H1 (cell line): ENCODE results near the gene THOP1. TPM values are rescaled to one million over a fixed set of nuclear protein-coding genes. Genes with fewer than 3 reads are reported as not detected.
A peak's percentile ranks its signal among the peaks of the same experiment; 100 is the strongest.

ENCODE experiments used
- CTCF ChIA-PET: fragments of 300-600 bp; sonication (Branson Sonifier 250); formaldehyde crosslinking; loops from one replicate; lab custom pipeline; 2021; ENCODE audit not compliant: partially characterized antibody; lab: Charles Lee
- POLR2A ChIA-PET: fragments of 300-600 bp; sonication (Branson Sonifier 250); formaldehyde crosslinking; loops from one replicate; lab custom pipeline; 2021; ENCODE audit warnings: inconsistent platforms; ENCODE audit not compliant: partially characterized antibody; lab: Charles Lee
- DNase-seq, 2 experiments: peaks; one replicate each; pipeline versions ENCODE4 v3.0.0 to v3.0.0-alpha.2; 2010 to 2022; ENCODE audit warnings: low spot score in 2 of 2, low read depth in 1 of 2, mixed read lengths in 1 of 2
- FAIRE-seq: peaks from 2 replicates; lab custom pipeline; 2011; peaks lifted over from hg19 to GRCh38; lab: Jason Lieb, UNC
- H2AFZ ChIP-seq: 2 replicates; pipeline ENCODE4 v1.8.1; 2012; ENCODE audit warnings: low read length, inconsistent platforms
- H2AK5ac ChIP-seq: 2 replicates; pipeline ENCODE4 v1.6.1; 2013; ENCODE audit warnings: low read depth, low read length
- H2BK120ac ChIP-seq: replicated peaks from 2 replicates; pipeline ENCODE3; 2013; ENCODE audit warnings: low read depth, low read length, inconsistent platforms
- H2BK12ac ChIP-seq: 2 replicates; pipeline ENCODE4 v1.6.1; 2013; ENCODE audit warnings: low read depth, low read length
- H2BK15ac ChIP-seq: 2 replicates; pipeline ENCODE4 v1.6.1; 2013; ENCODE audit warnings: low read length
- H2BK20ac ChIP-seq: 2 replicates; pipeline ENCODE4 v1.6.1; 2013; ENCODE audit warnings: low read length
- H2BK5ac ChIP-seq: 2 replicates; pipeline ENCODE4 v1.6.1; 2013; ENCODE audit warnings: low read depth, low read length
- H3K14ac ChIP-seq: 2 replicates; pipeline ENCODE4 v1.6.1; 2013; ENCODE audit warnings: inconsistent platforms; ENCODE audit not compliant: insufficient read length
- H3K18ac ChIP-seq: 2 replicates; pipeline ENCODE4 v1.6.1; 2013; ENCODE audit warnings: low read length; ENCODE audit errors: extremely low read depth
- H3K23ac ChIP-seq: 2 replicates; pipeline ENCODE4 v1.6.1; 2013; ENCODE audit warnings: inconsistent platforms; ENCODE audit not compliant: insufficient read length
- H3K23me2 ChIP-seq: 2 replicates; pipeline ENCODE4 v1.6.1; 2013; ENCODE audit warnings: low read depth, low read length
- H3K27ac ChIP-seq: 2 replicates; pipeline ENCODE4 v1.6.1; 2011; ENCODE audit warnings: low read depth, low read length, inconsistent platforms
- H3K27me3 ChIP-seq, 4 experiments: replicated peaks in 1 of 4; 1 replicate in 1 of 4; 2 replicates in 3 of 4; pipeline versions ENCODE4 v1.6.1 to v1.8.1; 2011 to 2013; ENCODE audit warnings: low read length in 3 of 4, mild to moderate bottlenecking in 3 of 4, inconsistent platforms in 2 of 4, mixed read lengths in 2 of 4, moderate library complexity in 1 of 4; ENCODE audit not compliant: control insufficient read depth in 3 of 4, insufficient read depth in 3 of 4; ENCODE audit errors: extremely low read depth in 1 of 4
- H3K36me3 ChIP-seq, 4 experiments: 2 replicates each; pipeline versions ENCODE4 v1.6.1 to v1.8.1; 2011 to 2013; ENCODE audit warnings: mild to moderate bottlenecking in 4 of 4, low read length in 3 of 4, moderate library complexity in 2 of 4, control low read depth in 1 of 4, inconsistent platforms in 1 of 4; ENCODE audit not compliant: insufficient read depth in 4 of 4, control insufficient read depth in 2 of 4
- H3K4ac ChIP-seq: replicated peaks from 2 replicates; pipeline ENCODE3; 2013; ENCODE audit warnings: low read length, low read depth, mixed read lengths, inconsistent platforms; ENCODE audit not compliant: insufficient read length
- H3K4me1 ChIP-seq, 4 experiments: replicated peaks in 1 of 4; 1 replicate in 1 of 4; 2 replicates in 3 of 4; pipeline versions ENCODE4 v1.6.1 to v1.8.1; 2011 to 2013; ENCODE audit warnings: low read length in 3 of 4, inconsistent platforms in 2 of 4, mixed read lengths in 1 of 4; ENCODE audit not compliant: insufficient read depth in 4 of 4, control insufficient read depth in 3 of 4
- H3K4me2 ChIP-seq, 2 experiments: 2 replicates each; pipeline versions ENCODE4 v1.6.1 to v1.8.1; 2011 to 2013; ENCODE audit warnings: low read depth in 2 of 2, low read length in 2 of 2, control low read depth in 1 of 2, inconsistent platforms in 1 of 2, mild to moderate bottlenecking in 1 of 2; ENCODE audit not compliant: insufficient read depth in 1 of 2
- H3K4me3 ChIP-seq, 4 experiments: fragments of 200-600, 300-600 bp in 1 of 4; sonication (generic), shearing (Covaris generic), sonication (Bioruptor Twin) in 1 of 4; 2 replicates each; pipeline versions ENCODE4 v1.5.1 to v1.8.1; 2011 to 2016; ENCODE audit warnings: low read length in 4 of 4, low read depth in 3 of 4, control low read depth in 2 of 4, inconsistent platforms in 2 of 4, mild to moderate bottlenecking in 2 of 4, mixed read lengths in 1 of 4, moderate library complexity in 1 of 4; ENCODE audit not compliant: insufficient read depth in 2 of 4; ENCODE audit errors: extremely low read depth in 1 of 4
- H3K56ac ChIP-seq: replicated peaks from 2 replicates; pipeline ENCODE3; 2013; ENCODE audit warnings: low read depth, mild to moderate bottlenecking, mixed read lengths, low read length, inconsistent platforms; ENCODE audit not compliant: insufficient read length
- H3K79me1 ChIP-seq: 2 replicates; pipeline ENCODE4 v1.6.1; 2013; ENCODE audit warnings: low read depth, low read length, control low read depth
- H3K79me2 ChIP-seq, 2 experiments: 2 replicates each; pipeline versions ENCODE4 v1.6.1 to v1.8.1; 2012 to 2013; ENCODE audit warnings: low read length in 2 of 2, mild to moderate bottlenecking in 2 of 2, inconsistent platforms in 1 of 2; ENCODE audit not compliant: insufficient read depth in 2 of 2, control insufficient read depth in 1 of 2
- H3K9ac ChIP-seq, 4 experiments: replicated peaks in 1 of 4; 1 replicate in 1 of 4; 2 replicates in 3 of 4; pipeline versions ENCODE4 v1.6.1 to v1.8.1; 2011 to 2013; ENCODE audit warnings: low read depth in 3 of 4, low read length in 3 of 4, control low read depth in 2 of 4, mild to moderate bottlenecking in 2 of 4, moderate library complexity in 2 of 4, inconsistent platforms in 1 of 4; ENCODE audit errors: extremely low read depth in 1 of 4
- H3K9me3 ChIP-seq, 2 experiments: 2 replicates each; pipeline versions ENCODE4 v1.6.1 to v1.8.1; 2012 to 2013; ENCODE audit warnings: mild to moderate bottlenecking in 2 of 2, moderate library complexity in 2 of 2, control low read depth in 1 of 2, inconsistent platforms in 1 of 2, low read depth in 1 of 2, low read length in 1 of 2, mixed read lengths in 1 of 2; ENCODE audit not compliant: insufficient read depth in 2 of 2
- H4K20me1 ChIP-seq, 2 experiments: replicated peaks in 1 of 2; 2 replicates each; pipeline versions ENCODE3 to v1.8.1; 2011 to 2013; ENCODE audit warnings: inconsistent platforms in 2 of 2, low read length in 2 of 2, mild to moderate bottlenecking in 1 of 2; ENCODE audit not compliant: insufficient read depth in 2 of 2, control insufficient read depth in 1 of 2
- H4K5ac ChIP-seq: 2 replicates; pipeline ENCODE4 v1.6.1; 2013; ENCODE audit warnings: low read length, low read depth, mixed read lengths, inconsistent platforms; ENCODE audit not compliant: insufficient read length
- H4K8ac ChIP-seq: 2 replicates; pipeline ENCODE4 v1.8.0; 2013; ENCODE audit warnings: mild to moderate bottlenecking, moderate library complexity, low read length, inconsistent platforms; ENCODE audit not compliant: insufficient read depth; ENCODE audit errors: extremely low read depth
- H4K91ac ChIP-seq: replicated peaks from 2 replicates; pipeline ENCODE3; 2013; ENCODE audit warnings: low read length, mixed read lengths, inconsistent platforms; ENCODE audit not compliant: insufficient read length
- ATF2 ChIP-seq: IDR thresholded peaks from 2 replicates; pipeline ENCODE4 v1.6.1; 2012; ENCODE audit warnings: low read length, inconsistent platforms
- CHD1 ChIP-seq: IDR thresholded peaks from 2 replicates; pipeline ENCODE4 v1.6.1; 2012; ENCODE audit warnings: low read depth, low read length, improper control_type of control experiment
- CREB1 ChIP-seq: IDR thresholded peaks from 2 replicates; pipeline ENCODE4 v1.6.1; 2012; ENCODE audit warnings: inconsistent platforms
- FOSL1 ChIP-seq: IDR thresholded peaks from 2 replicates; pipeline ENCODE4 v1.6.1; 2011; ENCODE audit warnings: mild to moderate bottlenecking, low read depth, low read length, moderate library complexity; ENCODE audit not compliant: insufficient read depth
- GABPA ChIP-seq: IDR thresholded peaks from 2 replicates; pipeline ENCODE4 v1.6.1; 2011; ENCODE audit warnings: mild to moderate bottlenecking, low read length, moderate library complexity, borderline replicate concordance; ENCODE audit not compliant: insufficient read depth
- JUND ChIP-seq: IDR thresholded peaks from 2 replicates; pipeline ENCODE4 v1.6.1; 2011; ENCODE audit warnings: mild to moderate bottlenecking, improper control_type of control experiment, low read length
- MAFK ChIP-seq: IDR thresholded peaks from 2 replicates; pipeline ENCODE4 v1.6.1; 2012; ENCODE audit warnings: low read depth, mild to moderate bottlenecking, improper control_type of control experiment, low read length
- SP1 ChIP-seq: IDR thresholded peaks from 2 replicates; pipeline ENCODE4 v1.6.1; 2011; ENCODE audit warnings: low read depth, low read length
- whole genome bisulfite sequencing, 2 experiments: shearing (Covaris generic) in 1 of 2; methylation state at CpG; one replicate each; pipeline versions ENCODE4 v1.1.6 to v1.1.7; 2013 to 2015; ENCODE audit warnings: low lambda C conversion rate in 2 of 2, mixed read lengths in 2 of 2, inconsistent platforms in 1 of 2, low coverage in 1 of 2, missing lambda C conversion rate in 1 of 2; ENCODE audit not compliant: insufficient replicate concordance in 2 of 2, insufficient coverage in 1 of 2, insufficient read length in 1 of 2; ENCODE audit errors: extremely low coverage in 1 of 2, missing lambda C conversion rate in 1 of 2; 5-methylcytosine and 5-hydroxymethylcytosine counted together
- polyA plus RNA-seq, 7 experiments: library from polyadenylated mRNA; depleted of rRNA in 3 of 7; stranded (reverse) in 5 of 7; unstranded in 2 of 7; fragments of >200 nt in 5 of 7; fragments of 200-250 nt in 2 of 7; gene quantifications; 1 replicate in 5 of 7; 2 replicates in 1 of 7; 4 replicates in 1 of 7; pipeline versions ENCODE4 v1.2.1 to v1.2.3, GENCODE V29; 2011 to 2013; ENCODE audit warnings: missing spikeins in 2 of 7, mixed read lengths in 2 of 7
- total RNA-seq: library from RNA; stranded (reverse); fragmentation: NEBNext Ultra II Directional; extraction: Animal tissue kit (Norgen Biotek cat#: 25700); gene quantifications from 2 replicates; pipeline ENCODE4 v1.2.1, GENCODE V29; 2021

The THOP1 gene
- total and polyA plus RNA-seq, 2 of the 8 experiments (the other 6 are each of a cell fraction or from before 2014, with no cell fraction given) = 136 to 159 TPM

- Histone ChIP-seq H2AK5ac (no peak within 1 kb of the TSS), H3K4me2 (peak within 1 kb of the TSS; percentile 68 to 81), H3K27me3 (peaks cover 0 to 6% (median 2%) of the 10 kb centered on the region in 4 experiments; a peak in 3 of 7 replicates), H3K9ac (peak within 1 kb of the TSS in 3 of 4 experiments; percentile 45 to 51 (median 45); a peak in 4 of 7 replicates), H3K27ac (peak within 1 kb of the TSS; percentile 63; the same call in 1 of the 2 replicates), H2BK5ac (peak within 1 kb of the TSS; percentile 69; the same call in 1 of the 2 replicates), H3K4me1 (no peaks in the 10 kb centered on the region; a peak in 3 of 7 replicates), H2BK120ac (no peak within 1 kb of the TSS), H4K5ac (peak within 1 kb of the TSS; percentile 80), H4K91ac (no peak within 1 kb of the TSS), H3K4me3 (peak within 1 kb of the TSS; percentile 53 to 76 (median 67)), H3K18ac (peak within 1 kb of the TSS; percentile 38), H3K23me2 (no peaks in the 10 kb centered on the region; the same call in 1 of the 2 replicates), H3K56ac (peak within 1 kb of the TSS; percentile 46), H3K9me3 (peaks cover 22 to 32% of the 10 kb centered on the region in 2 experiments), H3K79me1 (no peaks in the 10 kb centered on the region; the same call in 1 of the 2 replicates), H4K8ac (peak within 1 kb of the TSS; percentile 90), H3K23ac (no peak within 1 kb of the TSS), H3K14ac (no peak within 1 kb of the TSS), H2AFZ (peak within 1 kb of the TSS; percentile 25; the same call in 1 of the 2 replicates), H2BK20ac (no peak within 1 kb of the TSS), H3K4ac (peak within 1 kb of the TSS; percentile 53), H2BK12ac (no peak within 1 kb of the TSS), H3K79me2 (no peaks in the 10 kb centered on the region; a peak in 1 of 4 replicates), H4K20me1 (no peaks in the 10 kb centered on the region), H3K36me3 (peaks cover 0 to 7% (median 0%) of the 10 kb centered on the region in 4 experiments; a peak in 2 of 8 replicates), H2BK15ac (no peak within 1 kb of the TSS)
- DNase-seq (peak; percentile 95 to 97), FAIRE-seq (no peak)
- 2% methylated on average over 51 of the region's 106 CpGs; no CpG with 5 or more reads in 1 of the 2 experiments for WGBS, 2 experiments
- POLR2A ChIA-PET = interaction anchor here (1.0 to 1.6 kb wide), 4 partner anchors 13 to 365 kb away, joined by 3 to 4 read pairs (median 4); partner anchors contain the start of gene GADD45B
- CTCF ChIA-PET = interaction anchor here (0.6 to 2.3 kb wide), 10 partner anchors 10 to 61 kb away, joined by 3 to 7 read pairs (median 4); partner anchors contain the start of gene ZNF554
- TF ChIP-seq SP1 = peak; percentile 99
- TF ChIP-seq CHD1 = no peak
- TF ChIP-seq FOSL1 = no peak
- TF ChIP-seq MAFK = no peak
- peak; percentile 85 for TF ChIP-seq JUND
- TF ChIP-seq GABPA = no peak
- TF ChIP-seq CREB1 = peak; percentile 91
- TF ChIP-seq ATF2 = peak; percentile 90
Observed at GRCh38 chr19:2840794-2841791, 55.8 kb downstream of the THOP1 start, which contains the start of gene ZNF555. ZNF555 (plus strand) TSS chr19:2841475; CDS start chr19:2841573, 98 bp downstream.
